ENCODE measurements around the gene ULK4. TPM values are rescaled to one million over a fixed set of nuclear protein-coding genes. Genes with fewer than 3 reads are reported as not detected.

Gene ULK4
- total and polyA plus RNA-seq, 2 of the 8 experiments (the other 6 are each of a cell fraction or from before 2014, with no cell fraction given) = 3.0 to 10.8 TPM

DNA sequence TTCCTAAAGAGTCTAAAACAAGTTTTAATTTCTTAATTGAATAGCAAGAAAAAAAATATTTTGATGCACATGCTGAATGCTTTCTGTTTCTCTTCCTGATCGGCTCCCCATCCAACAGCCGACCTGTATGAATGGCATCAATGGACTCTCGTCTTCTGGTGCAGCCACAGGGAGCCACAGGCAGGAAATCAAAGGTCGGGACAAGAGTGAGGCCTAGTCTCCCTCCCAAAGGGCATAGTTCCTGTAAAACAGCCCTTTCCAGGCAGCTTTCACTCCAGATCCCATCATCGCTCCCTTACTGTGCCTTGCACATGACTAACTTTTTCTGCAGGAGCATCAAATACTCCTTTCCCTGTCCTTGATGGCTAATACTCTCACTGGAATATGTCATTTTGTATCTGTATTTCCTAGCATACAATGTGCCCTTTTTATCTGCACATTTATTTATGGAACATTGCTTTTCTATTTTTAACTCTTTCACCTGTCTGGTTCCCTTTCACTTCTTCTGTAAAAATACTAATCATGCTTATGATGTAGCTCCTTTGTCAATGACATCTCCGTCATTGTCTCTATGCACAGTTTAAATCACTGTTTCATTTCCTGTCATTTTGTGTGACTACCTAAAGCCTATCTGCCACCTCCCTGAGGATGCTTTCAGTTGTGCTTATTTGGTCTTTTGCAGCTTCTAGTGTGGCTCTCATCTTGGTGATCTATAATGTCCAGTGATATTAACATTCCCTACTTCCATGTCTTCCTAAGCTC lies 436.4 kb downstream of the ULK4 start (continued):
- TF ChIP-seq SIX5 (IDR thresholded peaks at IDR 0.05; ENCODE audit: low read depth, low read length) (no peak), SAP30 (IDR thresholded peaks at IDR 0.05; ENCODE audit: insufficient read depth, insufficient replicate concordance, low read length) (no peak), SP1 (IDR thresholded peaks at IDR 0.05; ENCODE audit: low read depth, low read length) (no peak)

Data from H1 (cell line).